ENCODE results near the gene GSE1.

- no peak for TF ChIP-seq POLR2A (IDR thresholded peaks at IDR 0.05)
- no peak for TF ChIP-seq CTCF (IDR thresholded peaks at IDR 0.05)
- no peak for TF ChIP-seq POLR2AphosphoS5 (IDR thresholded peaks at IDR 0.05)
- no peak for TF ChIP-seq EP300 (IDR thresholded peaks at IDR 0.05)
These were observed 826 bp upstream of the GSE1 start for GRCh38 chr16:85612191-85612800.
